Measurements from ENCODE around the gene NTSR1. TPM values are rescaled to one million over a fixed set of nuclear protein-coding genes. Genes with fewer than 3 reads are reported as not detected.
A peak's percentile ranks its signal among the peaks of the same experiment; 100 is the strongest.

NTSR1 gene
- total RNA-seq = under 1 TPM in 4 of 6 experiments, not detected in 2; 0.04 to 0.74 (median 0.09) TPM
- long read RNA-seq = 0 reads

DNA sequence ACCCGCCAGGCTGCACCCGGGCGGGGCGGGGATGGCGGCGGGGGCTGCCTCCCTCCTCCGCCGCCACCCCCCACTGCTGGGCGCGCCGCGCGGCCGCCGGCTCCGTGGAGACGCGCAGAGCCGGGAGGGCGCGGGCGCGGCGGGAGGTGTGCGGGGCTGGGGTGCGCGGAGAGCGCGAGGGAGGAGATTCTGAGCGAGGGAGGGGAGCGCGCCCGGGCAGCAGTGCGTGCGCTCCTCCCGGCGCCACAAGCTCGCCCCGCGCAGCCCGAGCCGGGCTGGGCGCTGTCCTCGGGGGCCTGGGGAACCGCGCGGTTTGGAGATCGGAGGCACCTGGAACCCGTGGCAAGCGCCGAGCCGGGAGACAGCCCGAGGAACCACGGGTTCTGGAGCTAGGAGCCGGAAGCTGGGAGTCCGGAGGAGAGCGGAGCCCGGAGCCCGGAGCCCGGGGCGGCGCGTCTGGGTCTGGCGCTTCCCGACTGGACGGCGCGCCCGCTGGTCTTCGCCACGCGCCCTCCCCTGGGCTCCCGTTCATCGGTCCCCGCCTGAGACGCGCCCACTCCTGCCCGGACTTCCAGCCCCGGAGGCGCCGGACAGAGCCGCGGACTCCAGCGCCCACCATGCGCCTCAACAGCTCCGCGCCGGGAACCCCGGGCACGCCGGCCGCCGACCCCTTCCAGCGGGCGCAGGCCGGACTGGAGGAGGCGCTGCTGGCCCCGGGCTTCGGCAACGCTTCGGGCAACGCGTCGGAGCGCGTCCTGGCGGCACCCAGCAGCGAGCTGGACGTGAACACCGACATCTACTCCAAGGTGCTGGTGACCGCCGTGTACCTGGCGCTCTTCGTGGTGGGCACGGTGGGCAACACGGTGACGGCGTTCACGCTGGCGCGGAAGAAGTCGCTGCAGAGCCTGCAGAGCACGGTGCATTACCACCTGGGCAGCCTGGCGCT, at the start of gene NTSR1:
TSS of gene NTSR1 (plus strand) at position 246 of the 946 bp plus-strand sequence. CDS start at position 618, 372 bp downstream.
- Histone ChIP-seq H3K9me3 (no peaks in the 10 kb centered on the region), H3K4me3 (no peak within 1 kb of the TSS), H3K27ac (no peak within 1 kb of the TSS), H3K4me1 (no peaks in the 10 kb centered on the region), H3K27me3 (peaks cover 0 to 16% of the 10 kb centered on the region in 2 donors), H3K36me3 (no peaks in the 10 kb centered on the region)
- no peak for ATAC-seq
- intact Hi-C loops (cut with DNase I) = no loop called here
- peak in 1 of 3 donors; percentile 51 for DNase-seq
- TF ChIP-seq, protein P1, sequence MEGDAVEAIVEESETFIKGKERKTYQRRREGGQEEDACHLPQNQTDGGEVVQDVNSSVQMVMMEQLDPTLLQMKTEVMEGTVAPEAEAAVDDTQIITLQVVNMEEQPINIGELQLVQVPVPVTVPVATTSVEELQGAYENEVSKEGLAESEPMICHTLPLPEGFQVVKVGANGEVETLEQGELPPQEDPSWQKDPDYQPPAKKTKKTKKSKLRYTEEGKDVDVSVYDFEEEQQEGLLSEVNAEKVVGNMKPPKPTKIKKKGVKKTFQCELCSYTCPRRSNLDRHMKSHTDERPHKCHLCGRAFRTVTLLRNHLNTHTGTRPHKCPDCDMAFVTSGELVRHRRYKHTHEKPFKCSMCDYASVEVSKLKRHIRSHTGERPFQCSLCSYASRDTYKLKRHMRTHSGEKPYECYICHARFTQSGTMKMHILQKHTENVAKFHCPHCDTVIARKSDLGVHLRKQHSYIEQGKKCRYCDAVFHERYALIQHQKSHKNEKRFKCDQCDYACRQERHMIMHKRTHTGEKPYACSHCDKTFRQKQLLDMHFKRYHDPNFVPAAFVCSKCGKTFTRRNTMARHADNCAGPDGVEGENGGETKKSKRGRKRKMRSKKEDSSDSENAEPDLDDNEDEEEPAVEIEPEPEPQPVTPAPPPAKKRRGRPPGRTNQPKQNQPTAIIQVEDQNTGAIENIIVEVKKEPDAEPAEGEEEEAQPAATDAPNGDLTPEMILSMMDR (IDR thresholded peaks at IDR 0.05) = no peak
- TF ChIP-seq POLR2A (IDR thresholded peaks at IDR 0.05) = no peak
- WGBS (ENCODE audit: insufficient coverage, low coverage, low lambda C conversion rate, missing lambda C conversion rate) = 7% methylated on average over 3 of the region's 124 CpGs

DNA sequence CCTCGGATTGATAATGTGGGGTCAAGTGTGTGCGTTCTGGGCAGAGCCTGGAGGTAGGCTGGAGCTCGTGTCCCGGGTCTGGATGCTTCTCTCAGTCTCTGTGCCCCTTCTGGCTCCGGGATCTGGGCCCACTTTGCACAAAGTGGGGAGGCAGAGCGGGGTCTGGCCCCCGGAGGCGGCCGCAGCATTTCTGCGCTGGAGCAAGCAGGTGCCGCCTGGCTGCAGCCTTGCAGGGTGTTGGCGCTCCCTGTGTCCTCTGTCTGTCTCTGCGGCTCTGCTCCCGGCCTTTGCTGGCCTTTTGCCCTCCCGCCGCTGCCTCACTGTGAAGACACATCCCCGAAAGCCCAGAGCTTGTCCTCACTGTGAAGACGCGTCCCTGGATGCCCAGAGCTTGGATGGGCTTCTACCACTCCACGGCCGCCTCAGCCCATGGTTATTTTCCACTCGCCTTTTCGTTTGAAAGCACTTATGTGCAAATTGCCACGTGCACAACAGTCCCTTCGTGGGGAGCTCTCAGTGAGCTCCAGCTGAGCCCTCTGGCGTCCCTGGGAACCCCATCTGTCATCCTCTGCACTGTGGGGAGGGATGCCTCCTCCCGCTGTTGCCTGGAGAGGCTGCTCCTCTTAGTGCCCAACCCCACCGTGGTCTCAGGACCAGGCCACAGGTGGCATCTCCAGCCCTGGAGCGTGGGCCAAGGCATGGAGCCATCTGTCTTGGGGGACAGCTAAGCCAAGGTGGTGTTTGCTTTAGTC, 49.0 kb upstream of the NTSR1 start:
- H3K4me1 ChIP-seq = no peaks in the 10 kb centered on the region
- H3K27ac ChIP-seq = no peak overlapping the region
- TF ChIP-seq, protein P1 (IDR thresholded peaks at IDR 0.05) = no peak
- TF ChIP-seq POLR2A (IDR thresholded peaks at IDR 0.05) = no peak
- H3K36me3 ChIP-seq = no peaks in the 10 kb centered on the region
- no peak for DNase-seq
- WGBS (ENCODE audit: insufficient coverage, low coverage, low lambda C conversion rate, missing lambda C conversion rate) = 70% methylated on average over 10 of the region's 29 CpGs
- ATAC-seq = no peak
- no peak overlapping the region for H3K4me3 ChIP-seq
- H3K27me3 ChIP-seq = no peaks in the 10 kb centered on the region
- intact Hi-C loops (cut with DNase I) = no loop called here
- H3K9me3 ChIP-seq = no peaks in the 10 kb centered on the region

DNA sequence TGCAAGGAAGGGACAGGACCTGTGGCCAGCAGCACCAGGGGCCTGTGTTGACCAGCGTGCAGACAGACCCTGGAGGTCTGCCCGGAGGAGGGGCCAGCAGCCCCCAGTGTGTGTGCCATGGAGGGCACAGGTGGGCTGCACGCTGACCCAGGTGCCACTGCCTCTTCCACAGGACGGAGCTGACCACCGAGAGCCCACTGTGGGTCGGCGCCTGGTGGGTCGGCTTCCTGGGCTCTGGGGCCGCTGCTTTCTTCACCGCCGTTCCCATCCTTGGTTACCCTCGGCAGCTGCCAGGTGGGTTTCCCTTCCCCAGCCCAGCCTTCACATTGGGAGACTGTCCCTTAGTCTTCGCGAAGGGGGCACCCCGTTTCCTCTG, 48.4 kb upstream of the NTSR1 start:
- TF ChIP-seq, protein P1 (IDR thresholded peaks at IDR 0.05) = no peak
- TF ChIP-seq POLR2A (IDR thresholded peaks at IDR 0.05) = no peak
- 88% methylated on average over 7 of the region's 15 CpGs for WGBS (ENCODE audit: insufficient coverage, low coverage, low lambda C conversion rate, missing lambda C conversion rate)
- no peak for DNase-seq
- Histone ChIP-seq H3K4me3 (no peak overlapping the region), H3K27ac (no peak overlapping the region), H3K27me3 (no peaks in the 10 kb centered on the region), H3K4me1 (no peaks in the 10 kb centered on the region), H3K36me3 (no peaks in the 10 kb centered on the region), H3K9me3 (no peaks in the 10 kb centered on the region)
- ATAC-seq = no peak
- intact Hi-C loops (cut with DNase I) = no loop called here

DNA sequence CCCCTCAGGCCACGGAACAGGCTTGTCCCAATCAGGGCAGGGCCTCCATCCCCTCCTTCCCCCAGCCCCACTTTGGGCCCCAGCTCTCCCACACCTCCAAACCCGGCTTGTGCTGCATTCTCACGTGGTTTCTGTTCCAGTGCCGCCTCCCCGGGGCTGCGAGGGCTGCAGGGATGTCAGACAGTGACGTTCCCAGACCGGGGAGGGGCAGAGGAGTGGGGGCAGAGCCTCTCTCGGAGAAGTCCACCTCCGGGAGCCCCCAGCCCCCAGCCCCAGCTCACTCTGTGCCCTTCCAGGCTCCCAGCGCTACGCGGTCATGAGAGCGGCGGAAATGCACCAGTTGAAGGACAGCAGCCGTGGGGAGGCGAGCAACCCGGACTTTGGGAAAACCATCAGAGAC, 47.9 kb upstream of the NTSR1 start:
- H3K4me1 ChIP-seq = no peaks in the 10 kb centered on the region
- 38% methylated on average over 1 of the region's 18 CpGs for WGBS (ENCODE audit: insufficient coverage, low coverage, low lambda C conversion rate, missing lambda C conversion rate)
- TF ChIP-seq, protein P1 (IDR thresholded peaks at IDR 0.05) = no peak
- no peak for TF ChIP-seq POLR2A (IDR thresholded peaks at IDR 0.05)
- ATAC-seq = no peak
- H3K27ac ChIP-seq = no peak overlapping the region
- DNase-seq = no peak
- H3K27me3 ChIP-seq = no peaks in the 10 kb centered on the region
- no peak overlapping the region for H3K4me3 ChIP-seq
- no peaks in the 10 kb centered on the region for H3K9me3 ChIP-seq
- H3K36me3 ChIP-seq = no peaks in the 10 kb centered on the region
- intact Hi-C loops (cut with DNase I) = no loop called here

Measured in right lobe of liver (tissue), 6 donors.